Cardiac muscle cell (in vitro differentiated cells and primary cell): ENCODE data around the gene BEST3. TPM values are rescaled to one million over a fixed set of nuclear protein-coding genes. Genes with fewer than 3 reads are reported as not detected.

Experiments
- DNase-seq, 2 donors: peaks; one replicate each; pipeline versions ENCODE4 v3.0.0 to v3.0.0-alpha.2; 2010 to 2017; ENCODE audit warnings: low read depth in 1 of 2, low spot score in 1 of 2
- H3K27ac ChIP-seq: fragments of 200-600 bp; sonication (generic); 2 replicates; pipeline ENCODE4 v1.5.1; 2016
- H3K27me3 ChIP-seq: fragments of 200-600 bp; sonication (generic); 2 replicates; pipeline ENCODE4 v1.6.0; 2016; ENCODE audit warnings: control low read depth
- H3K36me3 ChIP-seq: fragments of 200-600 bp; sonication (generic); 2 replicates; pipeline ENCODE4 v1.5.1; 2016; ENCODE audit warnings: control low read depth
- H3K4me1 ChIP-seq: fragments of 200-600 bp; sonication (generic); 2 replicates; pipeline ENCODE4 v1.8.1; 2017; ENCODE audit warnings: low read depth, mild to moderate bottlenecking, mixed run types
- H3K4me3 ChIP-seq: fragments of 200-600 bp; sonication (generic); 2 replicates; pipeline ENCODE4 v1.5.1; 2016; ENCODE audit warnings: mild to moderate bottlenecking
- H3K9me3 ChIP-seq: fragments of 200-600 bp; sonication (generic); 2 replicates; pipeline ENCODE4 v1.5.1; 2017; ENCODE audit warnings: low read depth, mild to moderate bottlenecking, control low read depth
- polyA plus RNA-seq: library from polyadenylated mRNA; unstranded; fragments of >200 nt; fragmentation: Nextera tagmentation; extraction: Ambion mirVana; gene quantifications from 2 replicates; pipeline ENCODE4 v1.2.1, GENCODE V29; 2016
- total RNA-seq: library from RNA; depleted of rRNA; stranded (reverse); fragments of >200 nt; gene quantifications from 2 replicates; pipeline ENCODE4 v1.2.3, GENCODE V29; 2016
- TF ChIP-seq, protein P1 (sequence below): IDR thresholded peaks from 2 replicates; pipeline ENCODE4 v1.5.1; 2012; ENCODE audit warnings: low read depth, mild to moderate bottlenecking, low read length

Gene BEST3
- total RNA-seq, result 0.25 TPM in 1 of 2 replicates, not detected in the other
- not detected in 2 replicates for polyA plus RNA-seq

DNA sequence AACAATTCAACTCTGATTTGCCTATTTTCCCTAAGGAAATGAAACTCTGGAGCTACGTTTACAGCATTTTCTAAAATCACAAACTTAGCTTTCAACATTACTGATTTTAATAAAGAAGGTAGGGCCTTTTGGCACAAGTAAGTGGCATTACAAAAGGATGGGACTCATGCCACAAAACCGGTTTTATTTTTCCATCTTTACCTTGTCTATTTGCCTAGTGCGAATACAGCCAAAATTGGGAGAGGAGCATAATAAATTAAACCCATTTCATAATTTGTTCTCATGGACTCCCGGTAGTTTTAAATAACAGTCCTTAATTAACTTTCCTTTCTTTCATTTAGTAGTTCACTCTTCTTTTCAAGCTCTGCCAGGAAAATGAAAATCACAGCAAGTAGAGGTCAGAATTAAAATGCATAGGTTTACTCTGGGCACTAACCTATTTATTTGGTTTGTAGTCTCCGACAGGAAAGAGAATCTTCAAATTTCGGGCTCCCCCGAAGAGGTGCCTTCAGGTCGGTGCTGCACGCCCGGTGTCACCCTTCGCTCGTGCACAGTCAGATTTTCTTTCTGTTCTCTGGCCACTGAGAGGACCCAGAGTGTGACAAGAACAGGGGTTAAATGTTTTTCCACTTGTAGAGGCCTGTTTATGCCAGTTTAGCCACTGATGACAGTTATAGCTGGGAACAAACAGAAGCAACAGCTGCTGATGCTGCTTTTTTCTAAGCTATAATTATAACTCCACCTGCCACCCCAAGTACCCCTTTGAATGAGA, at the start of gene BEST3:
Gene BEST3 (minus strand): TSS at position 535 of the 772 bp plus-strand sequence. CDS start 1,505 bp downstream, outside the sequence.
- no peak for DNase-seq
- Histone ChIP-seq H3K4me3 (no peak within 1 kb of the TSS), H3K27me3 (no peaks in the 10 kb centered on the region), H3K9me3 (no peaks in the 10 kb centered on the region), H3K27ac (no peak within 1 kb of the TSS), H3K36me3 (no peaks in the 10 kb centered on the region), H3K4me1 (peaks cover 4% of the 10 kb centered on the region)
- TF ChIP-seq, protein P1, sequence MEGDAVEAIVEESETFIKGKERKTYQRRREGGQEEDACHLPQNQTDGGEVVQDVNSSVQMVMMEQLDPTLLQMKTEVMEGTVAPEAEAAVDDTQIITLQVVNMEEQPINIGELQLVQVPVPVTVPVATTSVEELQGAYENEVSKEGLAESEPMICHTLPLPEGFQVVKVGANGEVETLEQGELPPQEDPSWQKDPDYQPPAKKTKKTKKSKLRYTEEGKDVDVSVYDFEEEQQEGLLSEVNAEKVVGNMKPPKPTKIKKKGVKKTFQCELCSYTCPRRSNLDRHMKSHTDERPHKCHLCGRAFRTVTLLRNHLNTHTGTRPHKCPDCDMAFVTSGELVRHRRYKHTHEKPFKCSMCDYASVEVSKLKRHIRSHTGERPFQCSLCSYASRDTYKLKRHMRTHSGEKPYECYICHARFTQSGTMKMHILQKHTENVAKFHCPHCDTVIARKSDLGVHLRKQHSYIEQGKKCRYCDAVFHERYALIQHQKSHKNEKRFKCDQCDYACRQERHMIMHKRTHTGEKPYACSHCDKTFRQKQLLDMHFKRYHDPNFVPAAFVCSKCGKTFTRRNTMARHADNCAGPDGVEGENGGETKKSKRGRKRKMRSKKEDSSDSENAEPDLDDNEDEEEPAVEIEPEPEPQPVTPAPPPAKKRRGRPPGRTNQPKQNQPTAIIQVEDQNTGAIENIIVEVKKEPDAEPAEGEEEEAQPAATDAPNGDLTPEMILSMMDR, result no peak

DNA sequence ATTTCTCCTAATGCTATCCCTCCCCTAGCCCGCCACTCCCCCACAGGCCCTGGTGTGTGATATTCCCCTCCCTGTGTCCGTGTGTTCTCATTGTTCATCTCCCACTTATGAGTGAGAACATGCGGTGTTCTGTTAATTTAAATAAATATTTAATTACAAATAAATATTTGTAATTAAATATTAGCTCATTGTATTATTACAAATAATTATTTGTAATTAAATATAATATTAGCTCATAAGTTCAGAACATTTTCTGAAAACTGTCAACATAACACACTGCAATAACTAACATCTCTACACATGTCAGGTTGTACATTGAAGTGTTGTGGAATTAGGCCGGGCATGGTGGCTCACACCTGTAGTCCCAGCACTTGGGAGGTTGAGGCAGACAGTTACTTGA, 45.0 kb upstream of the BEST3 start:
- TF ChIP-seq, protein P1, result no peak
- no peaks in the 10 kb centered on the region for H3K27me3 ChIP-seq
- H3K4me1 ChIP-seq, result peaks cover 30% of the 10 kb centered on the region
- no peak overlapping the region for H3K4me3 ChIP-seq
- H3K27ac ChIP-seq, result no peak overlapping the region
- no peak for DNase-seq
- H3K36me3 ChIP-seq, result no peaks in the 10 kb centered on the region
- H3K9me3 ChIP-seq, result no peaks in the 10 kb centered on the region

DNA sequence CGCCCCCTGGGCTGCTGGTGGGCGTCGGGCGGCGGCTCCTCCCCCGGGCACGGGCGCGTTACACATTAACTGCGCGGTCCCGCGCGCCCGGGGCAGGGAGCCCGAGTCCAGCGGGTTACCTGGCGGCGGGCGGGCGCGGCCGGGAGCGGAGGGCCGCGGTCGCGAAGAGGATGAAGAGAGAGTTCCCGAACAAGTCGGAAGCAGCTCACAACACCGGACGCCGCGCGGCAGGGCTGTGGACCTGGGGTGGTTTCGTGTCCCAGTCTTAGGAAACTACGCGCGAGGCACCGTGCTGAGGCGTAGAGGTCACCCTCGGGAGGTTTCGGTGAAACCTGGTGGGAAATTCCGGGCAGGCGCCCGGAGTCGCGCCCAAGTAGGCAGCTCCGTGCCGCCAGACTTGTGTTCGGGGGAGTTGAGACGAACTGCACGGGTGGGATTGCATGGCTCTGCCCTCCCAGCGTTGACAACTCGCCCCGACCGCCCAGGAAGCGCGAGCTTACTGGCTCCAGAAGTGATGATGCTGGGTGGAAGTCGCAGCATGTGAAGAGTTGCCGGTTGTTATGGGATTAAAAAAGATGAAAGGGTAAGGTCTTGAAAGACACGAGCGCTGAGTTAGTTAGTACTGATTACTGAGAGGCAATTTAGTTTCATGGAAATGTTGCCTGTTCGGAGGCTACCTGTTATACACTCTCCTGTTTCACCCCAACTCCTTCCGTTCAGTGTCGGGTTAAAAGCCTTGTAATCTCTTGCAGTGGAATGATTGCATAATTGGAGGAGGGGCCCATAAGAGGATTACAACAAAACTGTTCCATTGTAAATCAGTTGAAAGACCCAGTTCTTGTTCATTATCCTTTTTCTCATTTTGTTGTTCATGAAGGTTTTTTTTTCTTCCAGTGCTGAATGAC, 40.4 kb upstream of the BEST3 start:
- Histone ChIP-seq H3K27me3 (peaks cover 9% of the 10 kb centered on the region), H3K4me3 (peak overlapping the region; percentile 95), H3K9me3 (no peaks in the 10 kb centered on the region), H3K4me1 (peaks cover 29% of the 10 kb centered on the region), H3K27ac (peak overlapping the region; percentile 94), H3K36me3 (no peaks in the 10 kb centered on the region)
- DNase-seq, result peak; percentile 66 to 82
- TF ChIP-seq, protein P1, result no peak

DNA sequence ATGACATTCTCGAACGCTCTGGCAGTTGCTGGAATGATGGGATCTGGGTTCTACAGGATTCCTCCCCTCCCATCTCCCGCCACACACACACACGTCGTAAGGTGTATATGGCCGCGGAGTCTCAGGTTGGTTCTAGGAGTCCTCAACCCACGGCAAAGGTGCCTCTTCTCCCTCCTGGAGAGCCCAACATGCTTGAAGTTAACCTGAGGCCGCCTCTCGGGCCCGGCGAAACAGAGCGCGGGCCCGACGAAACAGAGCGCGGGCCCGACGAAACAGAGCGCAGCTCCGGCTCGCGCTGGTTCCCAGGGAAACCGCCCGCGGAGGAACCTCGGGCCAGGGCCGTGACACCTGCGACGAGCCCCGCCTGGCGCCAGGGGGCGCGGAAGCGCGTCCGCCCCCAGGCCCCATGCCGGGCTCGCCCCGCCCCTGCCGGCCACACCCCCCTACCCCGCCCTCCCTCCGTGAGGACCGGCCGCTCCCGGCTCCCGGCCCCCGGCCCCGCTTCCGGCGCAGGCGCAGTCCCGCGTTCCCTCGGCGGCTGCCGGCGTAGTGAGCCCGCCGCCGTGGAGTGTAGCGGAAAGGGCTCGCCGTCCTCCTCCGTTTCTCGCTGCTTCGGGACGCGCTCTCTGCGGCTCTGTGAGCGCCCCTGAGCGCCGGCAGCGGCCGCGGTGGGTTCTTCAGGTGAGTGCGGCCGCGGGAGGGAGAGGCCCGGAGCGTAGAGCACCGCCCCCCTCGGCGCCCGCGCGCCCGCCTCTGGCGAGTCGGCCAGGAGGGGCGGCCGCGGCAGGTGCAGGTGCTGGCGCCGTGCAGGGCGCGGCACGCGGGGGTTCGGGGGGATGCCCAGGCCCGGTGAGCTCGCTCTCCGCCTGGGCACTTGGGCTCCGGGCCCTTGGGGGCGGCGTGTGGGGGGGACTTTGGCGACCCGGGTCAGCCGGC, 39.5 kb upstream of the BEST3 start, which contains the start of gene RAB3IP:
Gene RAB3IP (plus strand): TSS at position 510 of the 936 bp plus-strand sequence. CDS start 16,549 bp downstream, outside the sequence.
- Histone ChIP-seq H3K27me3 (peaks cover 9% of the 10 kb centered on the region), H3K9me3 (no peaks in the 10 kb centered on the region), H3K4me1 (peaks cover 29% of the 10 kb centered on the region), H3K4me3 (peak within 1 kb of the TSS; percentile 95), H3K36me3 (no peaks in the 10 kb centered on the region), H3K27ac (peak within 1 kb of the TSS; percentile 94)
- TF ChIP-seq, protein P1, result peak; percentile 47
- DNase-seq, result peak; percentile 87 to 93
